Testis (tissue), 2 donors: ENCODE data around the gene TEX2.

Source experiments
- POLR2A ChIP-seq: fragments of 450-650 bp; IDR thresholded peaks from one replicate; pipeline ENCODE4 v1.6.1; 2017; ENCODE audit warnings: antibody characterized with exemption, mild to moderate bottlenecking, moderate library complexity
- TF ChIP-seq, protein P1 (sequence below), 3 experiments: fragments of 450-650 bp in 2 of 3; fragments of 200-600 bp in 1 of 3; sonication (generic) in 1 of 3; IDR thresholded peaks; one replicate each; pipeline ENCODE4 v1.5.1; 2016 to 2019; ENCODE audit warnings: antibody characterized with exemption in 3 of 3, mild to moderate bottlenecking in 2 of 3, moderate library complexity in 1 of 3

DNA sequence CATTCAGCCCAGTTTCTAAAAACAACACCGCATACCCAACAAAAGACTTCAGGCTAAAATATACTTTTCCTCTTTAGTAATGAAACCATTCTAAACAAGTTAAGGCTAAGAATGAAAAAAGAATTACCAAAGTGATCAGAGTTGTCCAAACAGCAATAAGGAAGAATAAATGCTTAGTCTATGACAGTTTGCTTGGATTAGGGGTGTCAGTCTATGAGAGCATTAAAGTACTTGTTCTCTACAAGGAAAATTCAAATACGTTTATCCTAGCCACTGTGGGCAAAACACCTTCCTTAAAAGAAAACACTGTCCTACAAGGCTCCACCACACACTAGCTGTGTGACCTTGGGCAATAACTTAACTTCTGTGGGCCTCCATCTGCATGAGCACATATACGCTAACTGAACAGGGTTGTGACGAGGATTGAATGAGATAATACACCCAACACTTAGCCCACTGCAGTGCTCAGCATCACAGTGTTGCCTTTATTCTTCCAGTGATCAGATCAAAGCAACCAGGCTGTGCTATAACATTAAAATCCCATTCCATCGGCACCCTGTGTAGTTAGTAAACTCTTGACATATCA lies 53.6 kb downstream of the TEX2 start:
- TF ChIP-seq, protein P1, sequence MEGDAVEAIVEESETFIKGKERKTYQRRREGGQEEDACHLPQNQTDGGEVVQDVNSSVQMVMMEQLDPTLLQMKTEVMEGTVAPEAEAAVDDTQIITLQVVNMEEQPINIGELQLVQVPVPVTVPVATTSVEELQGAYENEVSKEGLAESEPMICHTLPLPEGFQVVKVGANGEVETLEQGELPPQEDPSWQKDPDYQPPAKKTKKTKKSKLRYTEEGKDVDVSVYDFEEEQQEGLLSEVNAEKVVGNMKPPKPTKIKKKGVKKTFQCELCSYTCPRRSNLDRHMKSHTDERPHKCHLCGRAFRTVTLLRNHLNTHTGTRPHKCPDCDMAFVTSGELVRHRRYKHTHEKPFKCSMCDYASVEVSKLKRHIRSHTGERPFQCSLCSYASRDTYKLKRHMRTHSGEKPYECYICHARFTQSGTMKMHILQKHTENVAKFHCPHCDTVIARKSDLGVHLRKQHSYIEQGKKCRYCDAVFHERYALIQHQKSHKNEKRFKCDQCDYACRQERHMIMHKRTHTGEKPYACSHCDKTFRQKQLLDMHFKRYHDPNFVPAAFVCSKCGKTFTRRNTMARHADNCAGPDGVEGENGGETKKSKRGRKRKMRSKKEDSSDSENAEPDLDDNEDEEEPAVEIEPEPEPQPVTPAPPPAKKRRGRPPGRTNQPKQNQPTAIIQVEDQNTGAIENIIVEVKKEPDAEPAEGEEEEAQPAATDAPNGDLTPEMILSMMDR (IDR thresholded peaks at IDR 0.05): no peak
- no peak for TF ChIP-seq POLR2A
